ENCODE data around the gene AMOT. TPM values are rescaled to one million over a fixed set of nuclear protein-coding genes. Genes with fewer than 3 reads are reported as not detected.

The AMOT gene
- total RNA-seq, 4 donors from 2014 or later: 3.4 to 19.4 (median 7.4) TPM

GRCh38 chrX:112759512-112759911, 81.1 kb downstream of the AMOT start:
- in situ Hi-C loops (cut with MboI; ENCODE audit: low pct_ligation_motif_present in 1 of 4, low pct_unique_long_range_greater_than_20kb in 1 of 4, low sequenced_read_pairs in 3 of 4): no loop called here
- Histone ChIP-seq H3K4me1 (no peaks in the 10 kb centered on the region), H3K27me3 (no peaks in the 10 kb centered on the region), H3K9me3 (no peaks in the 10 kb centered on the region), H3K4me3 (no peak overlapping the region), H3K36me3 (no peaks in the 10 kb centered on the region), H3K27ac (no peak overlapping the region)
- DNase-seq: no peak
- TF ChIP-seq POLR2AphosphoS5 (IDR thresholded peaks at IDR 0.05) (no peak), POLR2A (IDR thresholded peaks at IDR 0.05) (no peak), CTCF (IDR thresholded peaks at IDR 0.05) (no peak), EP300 (IDR thresholded peaks at IDR 0.05; ENCODE audit: low read depth) (no peak)
- intact Hi-C loops (cut with DNase I; ENCODE audit: low total_unique reads): no loop called here
- WGBS, 2 donors (ENCODE audit: low coverage in 1 of 2): 54 to 60% methylated on average over 1 to 3 of the region's 3 CpGs

- DNase-seq: no peak
- 73% methylated on average over 4 of the region's 4 CpGs; no CpG with 5 or more reads in 1 of the 2 donors for WGBS, 2 donors (ENCODE audit: low coverage in 1 of 2)
- TF ChIP-seq POLR2AphosphoS5 (IDR thresholded peaks at IDR 0.05): no peak
- no peak for TF ChIP-seq CTCF (IDR thresholded peaks at IDR 0.05)
- no peak for TF ChIP-seq EP300 (IDR thresholded peaks at IDR 0.05; ENCODE audit: low read depth)
- no peak for TF ChIP-seq POLR2A (IDR thresholded peaks at IDR 0.05)
- H3K36me3 ChIP-seq: no peaks in the 10 kb centered on the region
- in situ Hi-C loops (cut with MboI; ENCODE audit: low pct_ligation_motif_present in 1 of 4, low pct_unique_long_range_greater_than_20kb in 1 of 4, low sequenced_read_pairs in 3 of 4) (no loop called here), intact Hi-C loops (cut with DNase I; ENCODE audit: low total_unique reads) (no loop called here)
- no peak overlapping the region for H3K4me3 ChIP-seq
- H3K27me3 ChIP-seq: no peaks in the 10 kb centered on the region
- no peaks in the 10 kb centered on the region for H3K4me1 ChIP-seq
- H3K27ac ChIP-seq: no peak overlapping the region
- no peaks in the 10 kb centered on the region for H3K9me3 ChIP-seq
Observed at GRCh38 chrX:112757946-112758345, 82.7 kb downstream of the AMOT start.

- no peaks in the 10 kb centered on the region for H3K4me1 ChIP-seq
- H3K27ac ChIP-seq: no peak overlapping the region
- H3K36me3 ChIP-seq: no peaks in the 10 kb centered on the region
- intact Hi-C loops (cut with DNase I; ENCODE audit: low total_unique reads): no loop called here
- no peak overlapping the region for H3K4me3 ChIP-seq
- WGBS, 2 donors (ENCODE audit: low coverage in 1 of 2): 84 to 100% methylated on average over 1 of the region's 1 CpG
- no peaks in the 10 kb centered on the region for H3K9me3 ChIP-seq
- in situ Hi-C loops (cut with MboI; ENCODE audit: low pct_ligation_motif_present in 1 of 4, low pct_unique_long_range_greater_than_20kb in 1 of 4, low sequenced_read_pairs in 3 of 4): no loop called here
- no peak for DNase-seq
- TF ChIP-seq POLR2A (IDR thresholded peaks at IDR 0.05): no peak
- TF ChIP-seq EP300 (IDR thresholded peaks at IDR 0.05; ENCODE audit: low read depth): no peak
- no peak for TF ChIP-seq POLR2AphosphoS5 (IDR thresholded peaks at IDR 0.05)
- TF ChIP-seq CTCF (IDR thresholded peaks at IDR 0.05): no peak
- no peaks in the 10 kb centered on the region for H3K27me3 ChIP-seq
Observed at GRCh38 chrX:112753116-112753515, 87.5 kb downstream of the AMOT start.

- no peak for DNase-seq
- no peaks in the 10 kb centered on the region for H3K4me1 ChIP-seq
- intact Hi-C loops (cut with DNase I; ENCODE audit: low total_unique reads) (no loop called here), in situ Hi-C loops (cut with MboI; ENCODE audit: low pct_ligation_motif_present in 1 of 4, low pct_unique_long_range_greater_than_20kb in 1 of 4, low sequenced_read_pairs in 3 of 4) (no loop called here)
- H3K4me3 ChIP-seq: no peak overlapping the region
- H3K36me3 ChIP-seq: no peaks in the 10 kb centered on the region
- no peaks in the 10 kb centered on the region for H3K27me3 ChIP-seq
- no peak for TF ChIP-seq POLR2A (IDR thresholded peaks at IDR 0.05)
- no peak for TF ChIP-seq CTCF (IDR thresholded peaks at IDR 0.05)
- no peaks in the 10 kb centered on the region for H3K9me3 ChIP-seq
- no peak overlapping the region for H3K27ac ChIP-seq
- WGBS, 2 donors (ENCODE audit: low coverage in 1 of 2): 54 to 67% methylated on average over 1 to 2 of the region's 2 CpGs
Observed at GRCh38 chrX:112751076-112751475, 89.6 kb downstream of the AMOT start.
